D721Med (cell line): Measurements from ENCODE around the gene PRDM5.

Experiments
- DNase-seq: peaks from one replicate; pipeline ENCODE4 v3.0.0; 2011; ENCODE audit warnings: low spot score; ENCODE audit not compliant: insufficient read length
- FAIRE-seq: peaks from 2 replicates; lab custom pipeline; 2011; peaks lifted over from hg19 to GRCh38; lab: Jason Lieb, UNC
- CTCF ChIP-seq: IDR thresholded peaks from 2 replicates; pipeline ENCODE4 v1.5.1; 2012; ENCODE audit warnings: mild to moderate bottlenecking, control low read depth; ENCODE audit not compliant: insufficient read depth; ENCODE audit errors: missing control alignments

Gene PRDM5

GRCh38 chr4:120886191-120886590 lies 36.3 kb downstream of the PRDM5 start:
- DNase-seq (no peak), FAIRE-seq (no peak)
- no peak for TF ChIP-seq CTCF

GRCh38 chr4:120881846-120882245 lies 40.7 kb downstream of the PRDM5 start:
- TF ChIP-seq CTCF: no peak

GRCh38 chr4:120881351-120881750 lies 41.2 kb downstream of the PRDM5 start:
- TF ChIP-seq CTCF: no peak
- no peak for FAIRE-seq

More at GRCh38 chr4:120881846-120882245, 40.7 kb downstream of the PRDM5 start:
- DNase-seq: no peak
- no peak for FAIRE-seq

GRCh38 chr4:120877021-120877420 lies 45.5 kb downstream of the PRDM5 start:
- FAIRE-seq: no peak
- TF ChIP-seq CTCF: no peak

More at GRCh38 chr4:120881351-120881750, 41.2 kb downstream of the PRDM5 start:
- DNase-seq: no peak

GRCh38 chr4:120874792-120875774 lies 47.4 kb downstream of the PRDM5 start:
- DNase-seq (no peak), FAIRE-seq (no peak)

More at GRCh38 chr4:120877021-120877420, 45.5 kb downstream of the PRDM5 start:
- DNase-seq: no peak

GRCh38 chr4:120873554-120873953 lies 49.0 kb downstream of the PRDM5 start:
- DNase-seq: no peak
- FAIRE-seq: no peak
- no peak for TF ChIP-seq CTCF

More at GRCh38 chr4:120874792-120875774, 47.4 kb downstream of the PRDM5 start:
- no peak for TF ChIP-seq CTCF

- FAIRE-seq: no peak
- no peak for TF ChIP-seq CTCF
- DNase-seq: no peak
Measured at GRCh38 chr4:120871173-120871572, 51.4 kb downstream of the PRDM5 start.
